Measurements from ENCODE around the gene ALDH2.
A peak's percentile ranks its signal among the peaks of the same experiment; 100 is the strongest.
"Not testable (repeated sequence)": the region's sequence is repeated elsewhere in the genome, so short reads cannot be mapped to it uniquely, and the experiment has no call there.

The ALDH2 gene

GRCh38 chr12:111828338-111828979 lies 61.7 kb downstream of the ALDH2 start:
- no peak for DNase-seq

- DNase-seq, result not testable (repeated sequence)
These were observed 62.9 kb downstream of the ALDH2 start for GRCh38 chr12:111829635-111830034.

- not testable (repeated sequence) for DNase-seq
These were observed 68.1 kb downstream of the ALDH2 start for GRCh38 chr12:111834740-111835386.

- DNase-seq, result not testable (repeated sequence)
These were observed 68.9 kb downstream of the ALDH2 start for GRCh38 chr12:111835531-111836181.

- no peak for DNase-seq
These were observed 71.6 kb downstream of the ALDH2 start for GRCh38 chr12:111838353-111838752.

GRCh38 chr12:111840807-111841206 lies 74.1 kb downstream of the ALDH2 start:
- DNase-seq, result no peak

GRCh38 chr12:111841236-111841749 lies 74.6 kb downstream of the ALDH2 start:
- no peak for DNase-seq

GRCh38 chr12:111841750-111842555 lies 75.2 kb downstream of the ALDH2 start, which contains the start of gene MAPKAPK5:
MAPKAPK5 (plus strand) TSS chr12:111842228; CDS start chr12:111842734, 506 bp downstream.
- peak; percentile 65 for DNase-seq

GRCh38 chr12:111842556-111843396 lies 76.0 kb downstream of the ALDH2 start:
- DNase-seq, result no peak

GRCh38 chr12:111846016-111846415 lies 79.3 kb downstream of the ALDH2 start:
- no peak for DNase-seq

GRCh38 chr12:111850526-111850925 lies 83.8 kb downstream of the ALDH2 start:
- no peak for DNase-seq

- no peak for DNase-seq
These were observed 91.5 kb downstream of the ALDH2 start for GRCh38 chr12:111858186-111858585.

- no peak for DNase-seq
These were observed 92.0 kb downstream of the ALDH2 start for GRCh38 chr12:111858778-111859177.

GRCh38 chr12:111864913-111865312 lies 98.2 kb downstream of the ALDH2 start:
- no peak for DNase-seq
